Nephron progenitor cell (in vitro differentiated cells): Measurements from ENCODE around the gene TMEM236.

Experiments used
- DNase-seq: peaks from one replicate; pipeline ENCODE4 v3.0.0; 2021
- H3K27ac Mint-ChIP-seq: 2 replicates; pipeline ENCODE4 v1.8.0; 2021; ENCODE audit warnings: mild to moderate bottlenecking, moderate library complexity, mixed read lengths
- H3K27me3 Mint-ChIP-seq: 2 replicates; pipeline ENCODE4 v1.8.0; 2021; ENCODE audit warnings: mild to moderate bottlenecking, low read depth, mixed read lengths; ENCODE audit not compliant: poor library complexity
- H3K36me3 Mint-ChIP-seq: 2 replicates; pipeline ENCODE4 v1.8.0; 2021; ENCODE audit warnings: low read depth, mixed read lengths
- H3K4me1 Mint-ChIP-seq: 2 replicates; pipeline ENCODE4 v1.8.0; 2021; ENCODE audit warnings: mixed read lengths
- H3K4me3 Mint-ChIP-seq: 2 replicates; pipeline ENCODE4 v1.8.0; 2021; ENCODE audit warnings: mild to moderate bottlenecking, moderate library complexity, mixed read lengths
- H3K9me3 Mint-ChIP-seq: 2 replicates; pipeline ENCODE4 v1.8.0; 2021; ENCODE audit warnings: mild to moderate bottlenecking, moderate library complexity, mixed read lengths
- TF ChIP-seq, protein P1 (sequence below): fragments of 200-600 bp; sonication (generic); IDR thresholded peaks from 2 replicates; pipeline ENCODE4 v1.5.0; 2021; ENCODE audit warnings: antibody characterized with exemption

The TMEM236 gene

DNA sequence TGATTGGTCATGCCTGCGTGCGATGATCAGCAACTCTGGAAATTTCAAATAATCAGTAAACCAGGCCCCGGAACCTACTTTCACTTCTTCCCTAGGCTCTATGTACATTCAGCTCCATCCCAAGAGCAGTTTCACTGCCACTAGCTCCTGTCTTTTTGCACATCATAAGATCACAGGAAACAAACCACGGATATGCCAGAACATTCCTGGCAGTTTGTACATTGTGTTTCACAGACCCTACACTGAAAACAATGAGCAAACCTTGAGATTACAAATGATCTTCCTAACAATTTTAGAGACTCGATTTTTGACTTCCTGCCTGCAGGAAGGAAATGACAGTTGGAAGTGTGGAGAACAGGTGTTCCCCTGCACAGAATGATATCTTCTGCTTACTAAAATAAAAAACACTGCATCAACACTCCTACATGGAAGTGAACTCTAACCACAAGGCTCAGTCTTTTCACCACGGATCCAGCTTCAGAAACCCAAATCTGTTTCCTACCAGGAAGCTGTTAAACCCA lies 7.6 kb upstream of the TMEM236 start:
- Mint-ChIP-seq H3K4me1 (peaks cover 5% of the 10 kb centered on the region), H3K27ac (no peak overlapping the region), H3K36me3 (no peaks in the 10 kb centered on the region), H3K9me3 (no peaks in the 10 kb centered on the region), H3K27me3 (no peaks in the 10 kb centered on the region), H3K4me3 (no peak overlapping the region)
- TF ChIP-seq, protein P1, sequence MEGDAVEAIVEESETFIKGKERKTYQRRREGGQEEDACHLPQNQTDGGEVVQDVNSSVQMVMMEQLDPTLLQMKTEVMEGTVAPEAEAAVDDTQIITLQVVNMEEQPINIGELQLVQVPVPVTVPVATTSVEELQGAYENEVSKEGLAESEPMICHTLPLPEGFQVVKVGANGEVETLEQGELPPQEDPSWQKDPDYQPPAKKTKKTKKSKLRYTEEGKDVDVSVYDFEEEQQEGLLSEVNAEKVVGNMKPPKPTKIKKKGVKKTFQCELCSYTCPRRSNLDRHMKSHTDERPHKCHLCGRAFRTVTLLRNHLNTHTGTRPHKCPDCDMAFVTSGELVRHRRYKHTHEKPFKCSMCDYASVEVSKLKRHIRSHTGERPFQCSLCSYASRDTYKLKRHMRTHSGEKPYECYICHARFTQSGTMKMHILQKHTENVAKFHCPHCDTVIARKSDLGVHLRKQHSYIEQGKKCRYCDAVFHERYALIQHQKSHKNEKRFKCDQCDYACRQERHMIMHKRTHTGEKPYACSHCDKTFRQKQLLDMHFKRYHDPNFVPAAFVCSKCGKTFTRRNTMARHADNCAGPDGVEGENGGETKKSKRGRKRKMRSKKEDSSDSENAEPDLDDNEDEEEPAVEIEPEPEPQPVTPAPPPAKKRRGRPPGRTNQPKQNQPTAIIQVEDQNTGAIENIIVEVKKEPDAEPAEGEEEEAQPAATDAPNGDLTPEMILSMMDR: no peak
- DNase-seq: no peak

DNA sequence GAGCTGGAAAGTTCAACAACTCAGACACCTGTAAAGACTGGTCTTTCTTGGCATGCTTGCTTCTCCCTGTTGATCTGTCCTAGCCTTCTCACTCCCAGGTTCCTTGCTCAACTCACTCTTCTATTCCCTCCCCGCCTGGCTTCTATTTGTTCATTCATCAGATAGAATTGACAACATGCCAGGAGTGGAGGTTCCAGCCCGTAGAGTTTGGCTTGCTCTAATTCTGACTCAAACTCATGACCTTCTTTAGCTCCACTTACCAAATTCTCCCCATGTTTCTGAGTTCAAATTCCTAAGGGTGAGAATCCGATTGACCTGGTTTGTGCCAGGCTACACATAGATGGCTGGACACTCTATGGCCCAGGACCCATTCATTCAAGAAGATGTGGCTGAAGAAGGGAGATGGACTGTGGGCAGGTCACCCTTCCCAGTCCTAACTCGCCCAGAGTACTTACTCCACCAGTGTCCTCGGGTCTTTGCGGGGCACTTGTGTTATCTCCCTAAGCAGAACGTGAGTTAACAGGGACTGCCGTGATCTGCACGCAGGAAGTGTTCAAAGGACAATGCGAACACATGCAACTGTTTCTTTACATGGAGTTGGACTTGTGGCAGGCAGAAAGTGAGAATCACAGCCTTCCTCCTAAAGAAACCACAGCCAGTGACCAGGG lies 4.0 kb upstream of the TMEM236 start:
- Mint-ChIP-seq H3K9me3 (no peaks in the 10 kb centered on the region), H3K27me3 (no peaks in the 10 kb centered on the region), H3K27ac (no peak overlapping the region), H3K4me3 (no peak overlapping the region), H3K36me3 (no peaks in the 10 kb centered on the region), H3K4me1 (peaks cover 24% of the 10 kb centered on the region)
- TF ChIP-seq, protein P1: no peak
- DNase-seq: no peak

DNA sequence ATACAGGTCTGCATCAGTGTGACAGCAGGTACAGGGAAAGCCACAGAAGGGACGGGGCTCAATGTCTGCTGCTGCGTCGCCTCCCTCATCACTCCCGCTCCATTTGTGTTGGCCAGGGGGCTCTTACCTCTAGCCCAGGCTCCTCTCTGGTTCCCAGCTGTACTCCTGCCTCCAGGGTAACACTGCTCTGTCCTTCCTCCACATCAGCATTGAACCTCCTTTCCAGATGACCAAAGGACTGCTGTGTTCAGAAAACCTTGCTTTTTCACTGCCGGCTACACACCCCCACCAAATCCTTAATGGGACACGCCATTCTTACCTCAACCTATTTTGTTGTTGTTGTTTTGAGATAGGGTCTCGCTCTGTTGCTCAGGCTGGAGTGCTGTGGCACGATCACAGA lies 2.1 kb upstream of the TMEM236 start:
- no peak overlapping the region for H3K4me3 Mint-ChIP-seq
- H3K9me3 Mint-ChIP-seq: no peaks in the 10 kb centered on the region
- H3K4me1 Mint-ChIP-seq: peaks cover 22% of the 10 kb centered on the region
- no peak overlapping the region for H3K27ac Mint-ChIP-seq
- no peaks in the 10 kb centered on the region for H3K27me3 Mint-ChIP-seq
- no peak for DNase-seq
- TF ChIP-seq, protein P1: no peak
- H3K36me3 Mint-ChIP-seq: no peaks in the 10 kb centered on the region

DNA sequence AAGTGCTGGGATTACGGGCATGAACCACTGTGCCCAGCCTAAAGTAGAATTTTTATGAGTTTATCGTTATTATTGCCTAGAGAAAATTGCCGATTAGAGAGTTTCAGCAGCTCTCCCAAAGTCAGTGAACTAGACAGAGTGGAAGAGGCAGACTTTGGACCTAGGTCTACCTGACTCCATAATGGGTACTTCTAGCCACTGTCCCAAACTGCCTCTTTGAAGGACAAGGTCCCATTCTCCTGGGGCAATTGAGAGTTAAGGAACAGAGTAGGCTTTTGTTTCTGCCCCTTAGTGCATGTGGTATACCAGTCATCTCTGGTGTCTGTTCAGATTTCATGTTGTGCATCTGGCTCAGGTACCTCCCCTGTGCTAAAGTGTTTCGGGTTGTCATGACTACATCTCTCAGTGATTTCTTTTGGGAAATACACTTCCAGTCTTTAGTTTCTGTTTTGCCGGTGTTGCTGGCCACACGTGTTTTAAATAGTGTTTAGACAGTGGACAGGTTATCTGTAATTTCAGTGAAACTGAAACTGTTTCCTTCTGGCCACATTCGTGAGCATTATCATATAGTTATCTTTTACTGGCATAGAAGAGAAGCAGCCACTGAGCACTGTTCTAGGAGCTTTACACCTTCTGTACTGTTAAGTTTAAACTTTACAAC lies 4.7 kb downstream of the TMEM236 start:
- peaks cover 12% of the 10 kb centered on the region for H3K4me1 Mint-ChIP-seq
- no peaks in the 10 kb centered on the region for H3K27me3 Mint-ChIP-seq
- TF ChIP-seq, protein P1: no peak
- no peak for DNase-seq
- peaks cover 9% of the 10 kb centered on the region for H3K9me3 Mint-ChIP-seq
- no peak overlapping the region for H3K4me3 Mint-ChIP-seq
- no peak overlapping the region for H3K27ac Mint-ChIP-seq
- H3K36me3 Mint-ChIP-seq: no peaks in the 10 kb centered on the region

DNA sequence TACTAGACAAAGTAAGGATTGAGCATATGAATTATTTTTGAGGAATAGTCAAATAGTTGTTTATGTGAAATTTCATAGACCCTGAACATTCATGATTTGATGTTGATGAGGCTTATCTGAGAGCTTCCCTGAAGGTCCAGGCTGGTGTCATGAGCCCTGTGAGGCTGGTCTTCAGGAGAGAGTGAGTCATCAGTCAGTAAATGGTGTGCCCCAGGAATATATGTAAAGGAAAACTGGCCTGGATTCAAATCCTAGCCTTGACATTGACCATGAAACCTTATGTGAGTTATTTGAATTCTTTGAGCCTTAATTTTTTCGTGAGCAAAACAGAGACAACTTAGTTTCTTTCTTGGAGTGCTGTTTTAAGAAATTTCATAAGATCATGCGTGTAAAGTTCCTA lies 6.2 kb downstream of the TMEM236 start:
- H3K27ac Mint-ChIP-seq: no peak overlapping the region
- H3K4me1 Mint-ChIP-seq: no peaks in the 10 kb centered on the region
- no peaks in the 10 kb centered on the region for H3K27me3 Mint-ChIP-seq
- H3K4me3 Mint-ChIP-seq: no peak overlapping the region
- TF ChIP-seq, protein P1: no peak
- DNase-seq: no peak
- H3K36me3 Mint-ChIP-seq: no peaks in the 10 kb centered on the region
- H3K9me3 Mint-ChIP-seq: peaks cover 10% of the 10 kb centered on the region

DNA sequence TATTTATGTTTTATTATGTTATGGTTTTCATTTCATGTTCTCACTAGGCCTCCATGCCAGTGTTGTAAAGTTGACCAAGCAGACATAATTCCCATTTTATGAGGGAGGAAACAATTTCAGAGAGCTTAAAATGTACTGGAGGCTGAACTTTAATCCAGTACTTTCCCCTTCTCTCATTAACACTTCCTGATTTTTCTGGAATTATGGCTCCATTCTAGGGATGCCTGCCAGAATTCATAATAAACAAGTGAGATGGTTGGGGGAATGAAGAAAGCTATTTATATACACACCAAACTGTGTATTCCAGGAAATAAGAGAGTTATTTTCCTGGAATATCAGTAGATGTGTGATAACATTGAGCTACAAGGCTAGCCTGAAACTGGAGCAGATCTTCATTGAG lies 6.9 kb downstream of the TMEM236 start:
- no peak overlapping the region for H3K4me3 Mint-ChIP-seq

More for the DNA sequence above, 6.9 kb downstream of the TMEM236 start:
- TF ChIP-seq, protein P1: no peak
- no peak for DNase-seq
- Mint-ChIP-seq H3K36me3 (no peaks in the 10 kb centered on the region), H3K9me3 (peaks cover 10% of the 10 kb centered on the region), H3K27me3 (peaks cover 4% of the 10 kb centered on the region), H3K27ac (no peak overlapping the region), H3K4me1 (no peaks in the 10 kb centered on the region)
